Tibial nerve (tissue), 4 donors: ENCODE data around the gene PRSS38. TPM values are rescaled to one million over a fixed set of nuclear protein-coding genes. Genes with fewer than 3 reads are reported as not detected.
"Not testable (repeated sequence)": the region's sequence is repeated elsewhere in the genome, so short reads cannot be mapped to it uniquely, and the experiment has no call there.

Source experiments
- DNase-seq, 2 donors: peaks; one replicate each; pipeline ENCODE4 v3.0.0-alpha.2; 2019; ENCODE audit warnings: low spot score in 2 of 2
- H3K27ac ChIP-seq, 4 donors: fragments of 200-600 bp; sonication (generic) in 3 of 4; one replicate each; pipeline ENCODE4 v1.5.1; 2017 to 2019; ENCODE audit warnings: mild to moderate bottlenecking in 1 of 4
- H3K27me3 ChIP-seq, 2 donors: fragments of 200-600 bp; sonication (generic) in 1 of 2; one replicate each; pipeline versions ENCODE4 v1.5.1 to v1.6.0; 2017 to 2019
- H3K36me3 ChIP-seq, 3 donors: fragments of 200-600 bp; sonication (generic); one replicate each; pipeline ENCODE4 v1.5.1; 2018 to 2019
- H3K4me1 ChIP-seq, 4 donors: fragments of 200-600 bp; sonication (generic) in 3 of 4; one replicate each; pipeline ENCODE4 v1.5.1; 2017 to 2019
- H3K4me3 ChIP-seq, 4 donors: fragments of 200-600 bp; sonication (generic) in 3 of 4; one replicate each; pipeline ENCODE4 v1.5.1; 2017 to 2019; ENCODE audit warnings: mild to moderate bottlenecking in 1 of 4, moderate library complexity in 1 of 4
- H3K9me3 ChIP-seq, 4 donors: fragments of 200-600 bp; sonication (generic) in 3 of 4; one replicate each; pipeline ENCODE4 v1.5.1; 2017 to 2019
- CTCF ChIP-seq, 5 experiments: fragments of 200-600 bp in 3 of 5; fragments of 450-650 bp in 2 of 5; sonication (generic) in 3 of 5; IDR thresholded peaks; one replicate each; pipeline ENCODE4 v1.5.1; 2016 to 2019; ENCODE audit warnings: antibody characterized with exemption in 5 of 5, mild to moderate bottlenecking in 3 of 5, moderate library complexity in 2 of 5
- EP300 ChIP-seq, 2 donors: sonication (generic); formaldehyde crosslinking; IDR thresholded peaks; one replicate each; pipeline ENCODE4 v1.6.1; 2017; ENCODE audit warnings: antibody characterized with exemption in 2 of 2, mild to moderate bottlenecking in 1 of 2
- POLR2A ChIP-seq, 2 donors: fragments of 450-650 bp; IDR thresholded peaks; one replicate each; pipeline ENCODE4 v1.6.1; 2017; ENCODE audit warnings: antibody characterized with exemption in 2 of 2, mild to moderate bottlenecking in 2 of 2, moderate library complexity in 2 of 2
- WGBS, 2 donors: methylation state at CpG; one replicate each; pipeline ENCODE4 v1.1.5; 2018; 5-methylcytosine and 5-hydroxymethylcytosine counted together
- total RNA-seq, 4 donors: library from RNA; depleted of rRNA; stranded (reverse); fragments of >200 nt; gene quantifications; one replicate each; pipeline ENCODE4 v1.1.0, GENCODE V29; 2016

The PRSS38 gene
- total RNA-seq, 4 donors from 2014 or later, result not detected

- Histone ChIP-seq H3K4me1 (no peaks in the 10 kb centered on the region), H3K27me3 (no peaks in the 10 kb centered on the region), H3K4me3 (no peak overlapping the region), H3K9me3 (peaks cover 0 to 15% (median 0%) of the 10 kb centered on the region in 4 donors), H3K36me3 (no peaks in the 10 kb centered on the region), H3K27ac (no peak overlapping the region)
- DNase-seq, result no peak
- TF ChIP-seq EP300 (IDR thresholded peaks at IDR 0.05) (no peak), CTCF (IDR thresholded peaks at IDR 0.05) (no peak)
- WGBS, 2 donors, result 75 to 85% methylated on average over 10 of the region's 10 CpGs
Measured at GRCh38 chr1:227846265-227846858, 30.9 kb downstream of the PRSS38 start.

GRCh38 chr1:227847046-227847445 is 31.6 kb downstream of the PRSS38 start:
- H3K36me3 ChIP-seq, H3K27me3 ChIP-seq, DNase-seq, H3K4me1 ChIP-seq, H3K4me3 ChIP-seq, H3K27ac ChIP-seq: not testable (repeated sequence)
- peaks cover 0 to 15% (median 0%) of the 10 kb centered on the region in 4 donors for H3K9me3 ChIP-seq
- WGBS, 2 donors, result 87 to 91% methylated on average over 4 of the region's 4 CpGs

DNA sequence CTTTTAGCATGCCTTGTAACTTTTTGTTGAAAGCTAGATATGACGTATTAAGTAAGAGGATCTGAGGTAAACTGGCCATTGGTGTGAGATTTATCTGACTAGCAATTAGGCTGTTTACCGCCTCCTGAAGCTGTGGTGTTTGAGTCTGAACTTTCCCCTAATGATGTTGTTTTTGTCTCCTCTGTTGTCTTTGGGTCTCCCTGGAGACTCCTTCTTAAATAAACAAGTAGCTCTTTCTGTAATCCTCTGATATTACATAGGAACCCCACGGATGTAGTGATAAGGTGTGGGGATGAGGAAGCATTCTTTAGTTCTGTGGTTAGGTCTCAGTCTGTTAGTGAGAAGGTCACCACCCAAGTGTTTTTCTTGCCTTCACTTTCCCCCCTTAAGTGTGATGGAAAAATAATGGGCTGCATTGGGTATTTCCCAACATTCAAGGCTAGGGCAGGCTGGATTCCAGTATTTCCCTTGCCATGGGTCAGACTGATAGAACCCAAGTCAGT is 33.0 kb downstream of the PRSS38 start:
- H3K4me1 ChIP-seq, result no peaks in the 10 kb centered on the region
- TF ChIP-seq CTCF (IDR thresholded peaks at IDR 0.05) (no peak), EP300 (IDR thresholded peaks at IDR 0.05) (no peak), POLR2A (IDR thresholded peaks at IDR 0.05) (no peak)
- H3K36me3 ChIP-seq, result no peaks in the 10 kb centered on the region
- DNase-seq, result no peak
- peaks cover 0 to 15% (median 0%) of the 10 kb centered on the region in 4 donors for H3K9me3 ChIP-seq
- H3K27ac ChIP-seq, result no peak overlapping the region
- no peak overlapping the region for H3K4me3 ChIP-seq
- H3K27me3 ChIP-seq, result no peaks in the 10 kb centered on the region
- 73 to 82% methylated on average over 3 of the region's 3 CpGs for WGBS, 2 donors

DNA sequence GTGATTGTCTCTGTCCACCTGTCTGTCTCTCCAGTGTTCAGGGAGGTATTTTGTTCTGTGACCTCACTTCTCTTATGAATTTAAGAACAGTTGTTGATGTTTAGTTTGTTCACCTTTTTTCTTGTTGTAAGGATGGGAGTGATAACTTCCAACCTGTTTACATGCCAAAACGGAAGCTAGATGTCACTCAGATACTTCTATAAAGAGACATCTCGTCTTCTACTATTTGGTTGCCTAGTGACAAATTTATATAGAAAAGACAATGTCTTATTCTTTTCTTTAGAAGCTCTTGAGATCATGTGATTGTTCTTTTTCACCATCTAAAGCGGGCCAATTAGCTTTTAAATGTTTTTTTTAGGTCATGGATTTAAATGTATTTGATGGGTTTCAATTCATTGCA is 33.8 kb downstream of the PRSS38 start:
- 27 to 31% methylated on average over 3 of the region's 3 CpGs for WGBS, 2 donors
- H3K4me3 ChIP-seq, result no peak overlapping the region
- no peaks in the 10 kb centered on the region for H3K27me3 ChIP-seq
- H3K36me3 ChIP-seq, result no peaks in the 10 kb centered on the region
- peaks cover 0 to 15% (median 0%) of the 10 kb centered on the region in 4 donors for H3K9me3 ChIP-seq
- H3K27ac ChIP-seq, result no peak overlapping the region
- no peak for DNase-seq
- TF ChIP-seq EP300 (IDR thresholded peaks at IDR 0.05) (no peak), POLR2A (IDR thresholded peaks at IDR 0.05) (no peak), CTCF (IDR thresholded peaks at IDR 0.05) (no peak)
- no peaks in the 10 kb centered on the region for H3K4me1 ChIP-seq

GRCh38 chr1:227854189-227854588 is 38.7 kb downstream of the PRSS38 start:
- H3K4me1 ChIP-seq, result no peaks in the 10 kb centered on the region
- TF ChIP-seq CTCF (IDR thresholded peaks at IDR 0.05) (no peak), EP300 (IDR thresholded peaks at IDR 0.05) (no peak), POLR2A (IDR thresholded peaks at IDR 0.05) (no peak)
- H3K27me3 ChIP-seq, result no peaks in the 10 kb centered on the region
- H3K9me3 ChIP-seq, result no peaks in the 10 kb centered on the region
- H3K27ac ChIP-seq, result no peak overlapping the region
- H3K36me3 ChIP-seq, result no peaks in the 10 kb centered on the region
- DNase-seq, result no peak
- H3K4me3 ChIP-seq, result no peak overlapping the region

- no peaks in the 10 kb centered on the region for H3K9me3 ChIP-seq
- TF ChIP-seq POLR2A (IDR thresholded peaks at IDR 0.05) (no peak), EP300 (IDR thresholded peaks at IDR 0.05) (no peak), CTCF (IDR thresholded peaks at IDR 0.05) (no peak)
- H3K27me3 ChIP-seq, result no peaks in the 10 kb centered on the region
- no peak for DNase-seq
- no peak overlapping the region for H3K4me3 ChIP-seq
- no peaks in the 10 kb centered on the region for H3K36me3 ChIP-seq
- no peak overlapping the region for H3K27ac ChIP-seq
- no peaks in the 10 kb centered on the region for H3K4me1 ChIP-seq
- WGBS, 2 donors, result 73 to 78% methylated on average over 4 of the region's 4 CpGs
Measured at GRCh38 chr1:227855687-227856086, 40.2 kb downstream of the PRSS38 start.
